OCI-LY7 (cell line): ENCODE measurements around the gene ZNF467.

ENCODE experiments used
- EZH2phosphoT487 ChIP-seq: fragments of 200-600 bp; sonication (generic); IDR thresholded peaks from 2 replicates; pipeline ENCODE4 v1.6.1; 2018; ENCODE audit warnings: low read depth, borderline replicate concordance, mild to moderate bottlenecking, mixed run types, antibody characterized with exemption, low read length, moderate library complexity, mixed read lengths
- TF ChIP-seq, protein P1 (sequence below): fragments of 200-600 bp; sonication (generic); conservative IDR thresholded peaks from 2 replicates; pipeline ENCODE4 v1.5.1; 2014; ENCODE audit warnings: mild to moderate bottlenecking, antibody characterized with exemption, low read length, moderate library complexity, mixed read lengths

DNA sequence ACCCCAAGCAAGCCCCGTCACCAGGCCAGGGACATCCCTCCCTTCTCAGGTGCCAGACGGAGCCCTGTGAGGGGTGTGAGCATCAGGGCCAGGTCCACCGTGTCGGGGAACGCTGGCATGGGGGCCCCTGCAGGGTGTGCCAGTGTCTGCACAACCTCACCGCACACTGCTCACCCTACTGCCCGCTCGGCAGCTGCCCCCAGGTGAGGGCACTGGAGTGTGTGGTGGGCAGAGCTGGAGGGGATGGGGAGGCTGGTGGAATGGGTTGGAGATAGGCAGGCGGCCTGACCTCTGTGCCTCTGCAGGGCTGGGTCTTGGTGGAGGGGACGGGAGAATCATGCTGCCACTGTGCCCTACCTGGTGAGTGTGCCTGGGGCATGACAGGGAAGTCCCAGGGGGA lies 19.9 kb upstream of the ZNF467 start:
- TF ChIP-seq, protein P1, sequence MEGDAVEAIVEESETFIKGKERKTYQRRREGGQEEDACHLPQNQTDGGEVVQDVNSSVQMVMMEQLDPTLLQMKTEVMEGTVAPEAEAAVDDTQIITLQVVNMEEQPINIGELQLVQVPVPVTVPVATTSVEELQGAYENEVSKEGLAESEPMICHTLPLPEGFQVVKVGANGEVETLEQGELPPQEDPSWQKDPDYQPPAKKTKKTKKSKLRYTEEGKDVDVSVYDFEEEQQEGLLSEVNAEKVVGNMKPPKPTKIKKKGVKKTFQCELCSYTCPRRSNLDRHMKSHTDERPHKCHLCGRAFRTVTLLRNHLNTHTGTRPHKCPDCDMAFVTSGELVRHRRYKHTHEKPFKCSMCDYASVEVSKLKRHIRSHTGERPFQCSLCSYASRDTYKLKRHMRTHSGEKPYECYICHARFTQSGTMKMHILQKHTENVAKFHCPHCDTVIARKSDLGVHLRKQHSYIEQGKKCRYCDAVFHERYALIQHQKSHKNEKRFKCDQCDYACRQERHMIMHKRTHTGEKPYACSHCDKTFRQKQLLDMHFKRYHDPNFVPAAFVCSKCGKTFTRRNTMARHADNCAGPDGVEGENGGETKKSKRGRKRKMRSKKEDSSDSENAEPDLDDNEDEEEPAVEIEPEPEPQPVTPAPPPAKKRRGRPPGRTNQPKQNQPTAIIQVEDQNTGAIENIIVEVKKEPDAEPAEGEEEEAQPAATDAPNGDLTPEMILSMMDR: no peak
- no peak for TF ChIP-seq EZH2phosphoT487
